ENCODE measurements around the gene EDIL3. TPM values are rescaled to one million over a fixed set of nuclear protein-coding genes. Genes with fewer than 3 reads are reported as not detected.

Gene EDIL3
- total RNA-seq, 1 experiment from 2014 or later = 191 TPM

GRCh38 chr5:83965441-83965840 is 419.2 kb downstream of the EDIL3 start:
- DNase-seq (ENCODE audit: low read depth) = no peak

DNA sequence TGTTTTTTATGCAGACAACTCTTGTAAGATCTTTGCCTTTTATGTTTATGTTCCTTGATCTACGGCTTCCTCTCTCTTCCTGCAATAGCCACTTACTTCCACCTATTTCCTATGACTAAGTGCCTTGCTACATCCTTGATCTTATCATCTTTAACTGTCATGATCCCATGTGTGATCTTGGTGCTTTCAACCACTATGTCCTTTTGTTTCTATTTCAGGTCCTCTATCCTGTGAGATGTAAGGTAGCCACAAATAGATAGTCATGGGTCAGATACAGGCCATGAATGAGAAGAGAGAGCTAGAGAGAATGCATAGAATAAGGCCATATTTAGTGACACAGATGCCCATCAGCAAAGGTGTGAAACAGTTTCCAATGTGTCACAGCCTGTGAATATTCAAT is 420.4 kb downstream of the EDIL3 start:
- DNase-seq (ENCODE audit: low read depth) = no peak

GRCh38 chr5:83957188-83957587 is 427.5 kb downstream of the EDIL3 start:
- peak; percentile 13 for DNase-seq (ENCODE audit: low read depth)

DNA sequence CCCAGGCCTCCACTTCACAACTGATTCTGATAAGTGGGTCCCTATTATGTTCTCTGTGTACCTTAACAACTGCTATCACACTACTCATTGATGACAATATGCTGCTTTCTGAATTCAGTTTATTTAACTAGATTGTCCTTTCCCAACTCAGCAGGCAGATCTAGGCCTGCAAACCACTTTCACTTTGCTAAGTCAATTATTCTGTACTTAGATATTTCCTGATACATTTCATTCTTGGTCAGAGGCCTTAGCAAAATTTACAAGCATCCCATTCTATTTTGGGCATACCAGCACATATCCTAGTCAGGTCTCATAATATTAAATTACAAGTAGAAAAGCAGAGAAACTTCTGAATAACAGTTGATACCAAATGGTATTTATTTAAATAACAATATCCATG is 428.3 kb downstream of the EDIL3 start:
- peak; percentile 18 for DNase-seq (ENCODE audit: low read depth)

GRCh38 chr5:83955916-83956315 is 428.8 kb downstream of the EDIL3 start:
- peak; percentile 74 for DNase-seq (ENCODE audit: low read depth)

- no peak for DNase-seq (ENCODE audit: low read depth)
Observed at GRCh38 chr5:83947763-83948162, 436.9 kb downstream of the EDIL3 start.

DNA sequence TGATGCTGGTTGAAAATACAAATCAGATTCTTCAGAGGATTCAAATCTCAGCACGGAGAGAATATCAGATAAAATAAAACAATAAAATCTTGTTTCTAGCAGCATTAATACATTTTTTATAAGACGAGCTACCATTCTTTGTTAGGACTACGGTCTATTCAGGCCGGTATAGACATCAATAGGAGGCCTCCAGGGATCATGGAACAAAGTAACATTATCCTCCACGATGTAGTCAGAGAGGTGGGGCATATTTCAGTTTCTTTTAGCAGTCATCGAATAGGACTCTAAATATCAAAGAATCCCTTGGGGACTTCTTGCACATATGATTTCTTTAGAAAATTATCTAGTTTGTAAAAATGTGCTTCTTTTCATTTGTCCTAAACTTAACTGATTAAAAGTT is 438.2 kb downstream of the EDIL3 start:
- DNase-seq (ENCODE audit: low read depth) = no peak

- no peak for DNase-seq (ENCODE audit: low read depth)
Observed at GRCh38 chr5:83942155-83942554, 442.5 kb downstream of the EDIL3 start.

GRCh38 chr5:83937837-83938236 is 446.8 kb downstream of the EDIL3 start:
- no peak for DNase-seq (ENCODE audit: low read depth)

- no peak for DNase-seq (ENCODE audit: low read depth)
Observed at GRCh38 chr5:83931969-83932368, 452.7 kb downstream of the EDIL3 start.

- DNase-seq (ENCODE audit: low read depth) = peak; percentile 75
Observed at GRCh38 chr5:83927140-83927733, 457.4 kb downstream of the EDIL3 start.

DNA sequence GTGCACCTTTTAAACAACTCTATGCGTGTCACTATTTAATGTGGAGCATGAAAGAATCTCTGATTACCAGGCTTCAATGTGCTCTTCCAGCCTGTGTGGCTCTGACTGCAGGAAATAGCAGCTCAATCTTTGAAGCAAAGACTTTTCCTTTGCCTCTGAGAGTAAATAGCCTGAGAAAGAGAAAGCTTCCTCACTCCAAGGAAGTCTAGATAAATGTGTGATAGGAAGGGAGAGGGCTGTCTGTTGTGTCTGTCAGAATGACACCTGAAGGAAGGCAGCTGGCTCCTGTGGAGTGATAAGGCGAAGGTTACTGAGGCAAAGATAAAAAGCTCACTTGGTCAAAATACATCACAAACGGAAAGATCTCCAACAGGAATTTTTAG is 458.7 kb downstream of the EDIL3 start:
- peak; percentile 51 for DNase-seq (ENCODE audit: low read depth)

DNA sequence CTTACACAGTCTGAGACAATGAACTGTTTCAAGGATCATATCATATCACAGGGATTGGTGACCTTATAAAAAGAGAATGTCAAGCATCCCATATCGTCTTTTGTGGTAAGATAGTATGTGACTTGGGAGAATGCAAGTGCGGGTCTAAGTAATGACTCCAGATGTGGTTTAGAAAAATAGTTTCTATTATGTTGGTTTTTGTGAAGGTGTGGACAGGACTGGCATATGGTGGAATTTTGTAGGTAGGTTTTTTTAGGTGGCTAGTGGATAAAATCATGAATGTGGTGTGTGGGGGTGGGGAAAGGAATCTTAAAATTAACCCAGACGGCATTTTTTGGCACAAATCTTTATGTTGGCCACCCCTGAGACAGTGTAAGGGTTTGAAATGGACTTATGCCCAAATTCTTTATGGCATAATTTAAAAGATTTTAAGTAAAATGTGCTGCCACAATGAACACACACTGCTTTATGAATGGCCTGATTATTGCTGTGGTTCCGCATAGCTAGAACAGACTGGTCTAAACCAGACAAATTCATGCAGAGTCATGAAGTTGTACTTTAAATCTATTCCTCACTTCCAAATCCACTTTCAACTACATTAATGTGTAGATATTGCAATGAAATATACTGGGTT is 459.2 kb downstream of the EDIL3 start:
- peak; percentile 87 for DNase-seq (ENCODE audit: low read depth)

GRCh38 chr5:83924891-83925290 is 459.8 kb downstream of the EDIL3 start:
- peak; percentile 71 for DNase-seq (ENCODE audit: low read depth)

GRCh38 chr5:83924171-83924570 is 460.5 kb downstream of the EDIL3 start:
- peak; percentile 72 for DNase-seq (ENCODE audit: low read depth)

GRCh38 chr5:83922699-83923098 is 462.0 kb downstream of the EDIL3 start:
- no peak for DNase-seq (ENCODE audit: low read depth)

DNA sequence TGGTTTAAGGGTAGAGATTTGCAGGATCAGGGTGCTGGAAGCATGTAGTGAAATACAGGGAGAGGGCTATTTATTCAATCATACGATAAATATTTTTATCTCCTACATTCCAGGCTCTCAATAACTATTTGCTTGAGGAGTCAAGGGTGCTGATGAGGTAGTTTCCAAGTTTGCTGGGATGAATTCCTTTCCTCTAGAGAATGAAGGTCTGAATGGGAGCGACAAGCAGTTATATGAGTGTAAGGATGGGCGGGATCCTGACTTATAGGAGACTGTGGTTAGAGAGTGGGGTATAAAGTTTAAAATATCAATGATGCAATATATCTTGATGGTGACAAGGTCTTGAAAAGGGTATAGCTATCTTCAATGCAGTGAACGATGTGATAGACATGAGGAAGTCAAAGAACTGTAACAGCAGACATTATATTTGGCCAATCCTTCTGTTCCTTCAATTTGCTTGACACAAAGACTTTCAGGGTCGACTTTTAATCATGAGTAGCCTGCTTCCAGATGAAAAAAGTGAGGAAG is 462.9 kb downstream of the EDIL3 start:
- DNase-seq (ENCODE audit: low read depth) = no peak

GRCh38 chr5:83919071-83920041 is 465.3 kb downstream of the EDIL3 start:
- peak; percentile 52 for DNase-seq (ENCODE audit: low read depth)

GRCh38 chr5:83917261-83917908 is 467.3 kb downstream of the EDIL3 start:
- DNase-seq (ENCODE audit: low read depth) = no peak

GRCh38 chr5:83914662-83915418 is 469.8 kb downstream of the EDIL3 start:
- peak; percentile 70 for DNase-seq (ENCODE audit: low read depth)

GRCh38 chr5:83914199-83914598 is 470.5 kb downstream of the EDIL3 start:
- DNase-seq (ENCODE audit: low read depth) = no peak

Measured in Daoy (cell line).